Measurements from ENCODE around the gene KRTAP12-4.

GRCh38 chr21:44677881-44678280 lies 23.4 kb upstream of the KRTAP12-4 start:
- TF ChIP-seq CTCF (IDR thresholded peaks at IDR 0.05; ENCODE audit: borderline replicate concordance, extremely low read depth, low read length, poor library complexity, severe bottlenecking) (no peak), EZH2 (IDR thresholded peaks at IDR 0.05; ENCODE audit: borderline replicate concordance, low read depth, low read length, severe bottlenecking) (no peak)
